ENCODE measurements around the gene PAQR4.

- TF ChIP-seq, protein P1, sequence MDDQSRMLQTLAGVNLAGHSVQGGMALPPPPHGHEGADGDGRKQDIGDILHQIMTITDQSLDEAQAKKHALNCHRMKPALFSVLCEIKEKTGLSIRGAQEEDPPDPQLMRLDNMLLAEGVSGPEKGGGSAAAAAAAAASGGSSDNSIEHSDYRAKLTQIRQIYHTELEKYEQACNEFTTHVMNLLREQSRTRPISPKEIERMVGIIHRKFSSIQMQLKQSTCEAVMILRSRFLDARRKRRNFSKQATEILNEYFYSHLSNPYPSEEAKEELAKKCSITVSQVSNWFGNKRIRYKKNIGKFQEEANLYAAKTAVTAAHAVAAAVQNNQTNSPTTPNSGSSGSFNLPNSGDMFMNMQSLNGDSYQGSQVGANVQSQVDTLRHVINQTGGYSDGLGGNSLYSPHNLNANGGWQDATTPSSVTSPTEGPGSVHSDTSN (CRISPR knock-in tag; IDR thresholded peaks at IDR 0.05; ENCODE audit: borderline replicate concordance), result no peak
- no peak for TF ChIP-seq POLR2A (IDR thresholded peaks at IDR 0.05; ENCODE audit: insufficient read depth in 1 of 2, low read depth in 2 of 2, low read length in 2 of 2)
- TF ChIP-seq MYPOP (CRISPR knock-in tag; IDR thresholded peaks at IDR 0.05), result no peak
- TF ChIP-seq, protein P2, sequence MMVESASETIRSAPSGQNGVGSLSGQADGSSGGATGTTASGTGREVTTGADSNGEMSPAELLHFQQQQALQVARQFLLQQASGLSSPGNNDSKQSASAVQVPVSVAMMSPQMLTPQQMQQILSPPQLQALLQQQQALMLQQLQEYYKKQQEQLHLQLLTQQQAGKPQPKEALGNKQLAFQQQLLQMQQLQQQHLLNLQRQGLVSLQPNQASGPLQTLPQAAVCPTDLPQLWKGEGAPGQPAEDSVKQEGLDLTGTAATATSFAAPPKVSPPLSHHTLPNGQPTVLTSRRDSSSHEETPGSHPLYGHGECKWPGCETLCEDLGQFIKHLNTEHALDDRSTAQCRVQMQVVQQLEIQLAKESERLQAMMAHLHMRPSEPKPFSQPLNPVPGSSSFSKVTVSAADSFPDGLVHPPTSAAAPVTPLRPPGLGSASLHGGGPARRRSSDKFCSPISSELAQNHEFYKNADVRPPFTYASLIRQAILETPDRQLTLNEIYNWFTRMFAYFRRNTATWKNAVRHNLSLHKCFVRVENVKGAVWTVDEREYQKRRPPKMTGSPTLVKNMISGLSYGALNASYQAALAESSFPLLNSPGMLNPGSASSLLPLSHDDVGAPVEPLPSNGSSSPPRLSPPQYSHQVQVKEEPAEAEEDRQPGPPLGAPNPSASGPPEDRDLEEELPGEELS (CRISPR knock-in tag; IDR thresholded peaks at IDR 0.05), result no peak
- no peak for TF ChIP-seq EZH2 (conservative IDR thresholded peaks at IDR 0.05; ENCODE audit: low read depth, low read length)
- TF ChIP-seq, protein P3, sequence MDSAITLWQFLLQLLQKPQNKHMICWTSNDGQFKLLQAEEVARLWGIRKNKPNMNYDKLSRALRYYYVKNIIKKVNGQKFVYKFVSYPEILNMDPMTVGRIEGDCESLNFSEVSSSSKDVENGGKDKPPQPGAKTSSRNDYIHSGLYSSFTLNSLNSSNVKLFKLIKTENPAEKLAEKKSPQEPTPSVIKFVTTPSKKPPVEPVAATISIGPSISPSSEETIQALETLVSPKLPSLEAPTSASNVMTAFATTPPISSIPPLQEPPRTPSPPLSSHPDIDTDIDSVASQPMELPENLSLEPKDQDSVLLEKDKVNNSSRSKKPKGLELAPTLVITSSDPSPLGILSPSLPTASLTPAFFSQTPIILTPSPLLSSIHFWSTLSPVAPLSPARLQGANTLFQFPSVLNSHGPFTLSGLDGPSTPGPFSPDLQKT (CRISPR knock-in tag; IDR thresholded peaks at IDR 0.05; ENCODE audit: borderline replicate concordance), result no peak
- TF ChIP-seq ZNF343 (CRISPR knock-in tag; IDR thresholded peaks at IDR 0.05), result no peak
- TF ChIP-seq, protein P4, sequence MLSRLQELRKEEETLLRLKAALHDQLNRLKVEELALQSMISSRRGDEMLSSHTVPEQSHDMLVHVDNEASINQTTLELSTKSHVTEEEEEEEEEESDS (CRISPR knock-in tag; IDR thresholded peaks at IDR 0.05; ENCODE audit: borderline replicate concordance), result no peak
- TF ChIP-seq SMAD1 (CRISPR knock-in tag; IDR thresholded peaks at IDR 0.05; ENCODE audit: borderline replicate concordance, low read depth), result no peak
- TF ChIP-seq ZNF234 (CRISPR knock-in tag; conservative IDR thresholded peaks at IDR 0.05), result no peak
- TF ChIP-seq, protein P5, sequence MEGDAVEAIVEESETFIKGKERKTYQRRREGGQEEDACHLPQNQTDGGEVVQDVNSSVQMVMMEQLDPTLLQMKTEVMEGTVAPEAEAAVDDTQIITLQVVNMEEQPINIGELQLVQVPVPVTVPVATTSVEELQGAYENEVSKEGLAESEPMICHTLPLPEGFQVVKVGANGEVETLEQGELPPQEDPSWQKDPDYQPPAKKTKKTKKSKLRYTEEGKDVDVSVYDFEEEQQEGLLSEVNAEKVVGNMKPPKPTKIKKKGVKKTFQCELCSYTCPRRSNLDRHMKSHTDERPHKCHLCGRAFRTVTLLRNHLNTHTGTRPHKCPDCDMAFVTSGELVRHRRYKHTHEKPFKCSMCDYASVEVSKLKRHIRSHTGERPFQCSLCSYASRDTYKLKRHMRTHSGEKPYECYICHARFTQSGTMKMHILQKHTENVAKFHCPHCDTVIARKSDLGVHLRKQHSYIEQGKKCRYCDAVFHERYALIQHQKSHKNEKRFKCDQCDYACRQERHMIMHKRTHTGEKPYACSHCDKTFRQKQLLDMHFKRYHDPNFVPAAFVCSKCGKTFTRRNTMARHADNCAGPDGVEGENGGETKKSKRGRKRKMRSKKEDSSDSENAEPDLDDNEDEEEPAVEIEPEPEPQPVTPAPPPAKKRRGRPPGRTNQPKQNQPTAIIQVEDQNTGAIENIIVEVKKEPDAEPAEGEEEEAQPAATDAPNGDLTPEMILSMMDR (CRISPR knock-in tag; IDR thresholded peaks at IDR 0.05), result no peak
- TF ChIP-seq TFE3 (CRISPR knock-in tag; IDR thresholded peaks at IDR 0.05), result no peak
Measured at GRCh38 chr16:3019594-3020246, 50.6 kb downstream of the PAQR4 start.
